Liver (tissue), 9 donors: ENCODE results near the gene TFPI. TPM values are rescaled to one million over a fixed set of nuclear protein-coding genes. Genes with fewer than 3 reads are reported as not detected.
"Not testable (repeated sequence)": the region's sequence is repeated elsewhere in the genome, so short reads cannot be mapped to it uniquely, and the experiment has no call there.

Experiments
- DNase-seq: peaks from one replicate; pipeline ENCODE4 v3.0.0-alpha.2; 2017; ENCODE audit warnings: low spot score
- H3K27ac ChIP-seq, 2 donors: one replicate each; pipeline ENCODE4 v1.7.0; 2013; ENCODE audit warnings: inconsistent platforms in 2 of 2, low read length in 2 of 2, control low read depth in 1 of 2, low read depth in 1 of 2, mild to moderate bottlenecking in 1 of 2
- H3K27me3 ChIP-seq, 4 donors: one replicate each; pipeline versions ENCODE4 v1.6.1 to v1.7.0; 2013; ENCODE audit warnings: low read length in 3 of 4, inconsistent platforms in 1 of 4, mild to moderate bottlenecking in 1 of 4, moderate library complexity in 1 of 4; ENCODE audit not compliant: control insufficient read depth in 4 of 4, insufficient read depth in 4 of 4
- H3K36me3 ChIP-seq, 4 donors: one replicate each; pipeline versions ENCODE4 v1.6.1 to v1.7.0; 2013; ENCODE audit warnings: low read length in 3 of 4, mild to moderate bottlenecking in 3 of 4, low read depth in 1 of 4, moderate library complexity in 1 of 4; ENCODE audit not compliant: control insufficient read depth in 4 of 4, insufficient read depth in 3 of 4
- H3K4me1 ChIP-seq, 4 donors: one replicate each; pipeline versions ENCODE4 v1.6.1 to v1.7.0; 2013; ENCODE audit warnings: low read length in 3 of 4, mild to moderate bottlenecking in 3 of 4, moderate library complexity in 1 of 4; ENCODE audit not compliant: control insufficient read depth in 4 of 4, insufficient read depth in 4 of 4
- H3K4me3 ChIP-seq, 3 donors: one replicate each; pipeline versions ENCODE4 v1.6.1 to v1.7.0; 2013; ENCODE audit warnings: low read length in 3 of 3, control low read depth in 1 of 3, low read depth in 1 of 3, mild to moderate bottlenecking in 1 of 3
- H3K9ac ChIP-seq, 2 donors: one replicate each; pipeline ENCODE4 v1.7.0; 2013; ENCODE audit warnings: low read length in 2 of 2, mild to moderate bottlenecking in 2 of 2, moderate library complexity in 2 of 2, control low read depth in 1 of 2, low read depth in 1 of 2
- H3K9me3 ChIP-seq, 4 donors: one replicate each; pipeline versions ENCODE4 v1.6.1 to v1.7.0; 2013; ENCODE audit warnings: low read length in 3 of 4; ENCODE audit not compliant: control insufficient read depth in 4 of 4
- EGR1 ChIP-seq, 2 donors: IDR thresholded peaks; 2 replicates each; pipeline ENCODE4 v1.6.1; 2016 to 2018; ENCODE audit warnings: antibody characterized with exemption in 2 of 2, low read depth in 2 of 2
- FOXA1 ChIP-seq: IDR thresholded peaks from 2 replicates; pipeline ENCODE4 v1.6.1; 2016; ENCODE audit warnings: antibody characterized with exemption
- GABPA ChIP-seq, 2 donors: IDR thresholded peaks in 1 of 2; conservative IDR thresholded peaks in 1 of 2; 2 replicates each; pipeline ENCODE4 v1.6.1; 2016; ENCODE audit warnings: antibody characterized with exemption in 2 of 2, mild to moderate bottlenecking in 1 of 2, moderate library complexity in 1 of 2
- HNF4A ChIP-seq, 2 donors: conservative IDR thresholded peaks; 2 replicates each; pipeline ENCODE4 v1.6.1; 2016; ENCODE audit warnings: antibody characterized with exemption in 2 of 2, mild to moderate bottlenecking in 2 of 2
- HNF4G ChIP-seq: IDR thresholded peaks from 2 replicates; pipeline ENCODE4 v1.6.1; 2016; ENCODE audit warnings: antibody characterized with exemption
- JUND ChIP-seq, 2 donors: IDR thresholded peaks; 2 replicates each; pipeline ENCODE4 v1.6.1; 2016; ENCODE audit warnings: antibody characterized with exemption in 2 of 2
- NR2F2 ChIP-seq: IDR thresholded peaks from 2 replicates; pipeline ENCODE4 v1.6.1; 2016; ENCODE audit warnings: antibody characterized with exemption
- RAD21 ChIP-seq, 2 donors: IDR thresholded peaks; 2 replicates each; pipeline ENCODE4 v1.6.1; 2016; ENCODE audit warnings: antibody characterized with exemption in 2 of 2, mild to moderate bottlenecking in 2 of 2
- RXRA ChIP-seq, 2 donors: IDR thresholded peaks; 2 replicates each; pipeline ENCODE4 v1.6.1; 2017 to 2018; ENCODE audit warnings: antibody characterized with exemption in 2 of 2, mild to moderate bottlenecking in 1 of 2
- SP1 ChIP-seq: IDR thresholded peaks from 2 replicates; pipeline ENCODE4 v1.6.1; 2018; ENCODE audit warnings: antibody characterized with exemption, mild to moderate bottlenecking
- TAF1 ChIP-seq: conservative IDR thresholded peaks from 2 replicates; pipeline ENCODE4 v1.6.1; 2016; ENCODE audit warnings: antibody characterized with exemption, mild to moderate bottlenecking
- YY1 ChIP-seq: IDR thresholded peaks from 2 replicates; pipeline ENCODE4 v1.6.1; 2016; ENCODE audit warnings: antibody characterized with exemption, mild to moderate bottlenecking
- WGBS: extraction: QIAGEN DNeasy Blood & Tissue Kit; methylation state at CpG from one replicate; pipeline ENCODE4 v1.1.7; 2013; 5-methylcytosine and 5-hydroxymethylcytosine counted together
- polyA plus RNA-seq, 2 donors: library from polyadenylated mRNA; stranded (reverse) in 1 of 2; unstranded in 1 of 2; fragments of 200-250 nt in 1 of 2; fragments of >200 nt in 1 of 2; fragmentation: Nextera tagmentation in 1 of 2; extraction: Ambion mirVana in 1 of 2; gene quantifications; one replicate each; pipeline versions ENCODE4 v1.2.1 to v1.2.3, GENCODE V29; 2013 to 2015
- total RNA-seq, 2 donors: library from RNA; depleted of rRNA; stranded (reverse); fragments of >200 nt; gene quantifications; one replicate each; pipeline ENCODE4 v1.2.3, GENCODE V29; 2014
- TF ChIP-seq, protein P1 (sequence below): IDR thresholded peaks from 2 replicates; pipeline ENCODE4 v1.6.1; 2016; ENCODE audit warnings: antibody characterized with exemption, mild to moderate bottlenecking
- TF ChIP-seq, protein P2 (sequence below): IDR thresholded peaks from 2 replicates; pipeline ENCODE4 v1.6.1; 2016; ENCODE audit warnings: antibody characterized with exemption
- TF ChIP-seq, protein P3 (sequence below): IDR thresholded peaks from 2 replicates; pipeline ENCODE4 v1.6.1; 2016; ENCODE audit warnings: antibody characterized with exemption
- TF ChIP-seq, protein P4 (sequence below): IDR thresholded peaks from 2 replicates; pipeline ENCODE4 v1.6.1; 2016; ENCODE audit warnings: antibody characterized with exemption
- TF ChIP-seq, protein P5 (sequence below): fragments of 150-350 bp; IDR thresholded peaks from 2 replicates; pipeline ENCODE4 v1.5.1; 2017; ENCODE audit warnings: improper control_type of control experiment, low read depth, low read length; ENCODE audit not compliant: missing input control
- donor health status: healthy.
- donor health status: healthy.
- donor health status: healthy.
- donor health status: healthy.
- donor health status: healthy.

The TFPI gene
- total and polyA plus RNA-seq, 4 donors: 55.8 to 211 (median 130) TPM

DNA sequence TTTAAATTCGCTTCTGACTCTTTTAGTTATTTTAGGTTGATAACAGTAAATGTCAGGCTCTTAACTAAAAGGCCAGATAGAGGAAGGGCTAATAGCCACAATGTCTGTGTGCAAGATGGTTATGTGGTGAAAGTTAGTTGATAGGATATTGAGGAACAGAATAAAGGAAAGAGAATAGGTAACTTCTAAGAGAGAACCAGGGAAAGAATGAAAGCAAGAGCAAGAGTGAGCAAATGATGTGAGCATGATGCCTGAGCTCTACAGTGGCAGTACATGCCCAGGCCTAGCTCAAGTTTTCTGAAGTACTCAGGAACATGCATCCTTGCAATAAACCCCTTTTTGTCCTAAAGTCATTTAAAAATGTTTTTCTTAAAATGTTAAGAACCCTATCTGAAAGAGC is 12.5 kb upstream of the TFPI start:
- H3K9me3 ChIP-seq: no peaks in the 10 kb centered on the region
- H3K36me3 ChIP-seq: no peaks in the 10 kb centered on the region
- H3K4me3 ChIP-seq: no peak overlapping the region
- H3K9ac ChIP-seq: no peak overlapping the region
- DNase-seq: no peak
- no peaks in the 10 kb centered on the region for H3K27me3 ChIP-seq
- no peak overlapping the region for H3K27ac ChIP-seq
- TF ChIP-seq HNF4G: no peak
- no peak for TF ChIP-seq NR2F2
- TF ChIP-seq, protein P1, sequence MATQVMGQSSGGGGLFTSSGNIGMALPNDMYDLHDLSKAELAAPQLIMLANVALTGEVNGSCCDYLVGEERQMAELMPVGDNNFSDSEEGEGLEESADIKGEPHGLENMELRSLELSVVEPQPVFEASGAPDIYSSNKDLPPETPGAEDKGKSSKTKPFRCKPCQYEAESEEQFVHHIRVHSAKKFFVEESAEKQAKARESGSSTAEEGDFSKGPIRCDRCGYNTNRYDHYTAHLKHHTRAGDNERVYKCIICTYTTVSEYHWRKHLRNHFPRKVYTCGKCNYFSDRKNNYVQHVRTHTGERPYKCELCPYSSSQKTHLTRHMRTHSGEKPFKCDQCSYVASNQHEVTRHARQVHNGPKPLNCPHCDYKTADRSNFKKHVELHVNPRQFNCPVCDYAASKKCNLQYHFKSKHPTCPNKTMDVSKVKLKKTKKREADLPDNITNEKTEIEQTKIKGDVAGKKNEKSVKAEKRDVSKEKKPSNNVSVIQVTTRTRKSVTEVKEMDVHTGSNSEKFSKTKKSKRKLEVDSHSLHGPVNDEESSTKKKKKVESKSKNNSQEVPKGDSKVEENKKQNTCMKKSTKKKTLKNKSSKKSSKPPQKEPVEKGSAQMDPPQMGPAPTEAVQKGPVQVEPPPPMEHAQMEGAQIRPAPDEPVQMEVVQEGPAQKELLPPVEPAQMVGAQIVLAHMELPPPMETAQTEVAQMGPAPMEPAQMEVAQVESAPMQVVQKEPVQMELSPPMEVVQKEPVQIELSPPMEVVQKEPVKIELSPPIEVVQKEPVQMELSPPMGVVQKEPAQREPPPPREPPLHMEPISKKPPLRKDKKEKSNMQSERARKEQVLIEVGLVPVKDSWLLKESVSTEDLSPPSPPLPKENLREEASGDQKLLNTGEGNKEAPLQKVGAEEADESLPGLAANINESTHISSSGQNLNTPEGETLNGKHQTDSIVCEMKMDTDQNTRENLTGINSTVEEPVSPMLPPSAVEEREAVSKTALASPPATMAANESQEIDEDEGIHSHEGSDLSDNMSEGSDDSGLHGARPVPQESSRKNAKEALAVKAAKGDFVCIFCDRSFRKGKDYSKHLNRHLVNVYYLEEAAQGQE: no peak
- TF ChIP-seq, protein P2, sequence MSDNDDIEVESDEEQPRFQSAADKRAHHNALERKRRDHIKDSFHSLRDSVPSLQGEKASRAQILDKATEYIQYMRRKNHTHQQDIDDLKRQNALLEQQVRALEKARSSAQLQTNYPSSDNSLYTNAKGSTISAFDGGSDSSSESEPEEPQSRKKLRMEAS: no peak
- TF ChIP-seq, protein P3, sequence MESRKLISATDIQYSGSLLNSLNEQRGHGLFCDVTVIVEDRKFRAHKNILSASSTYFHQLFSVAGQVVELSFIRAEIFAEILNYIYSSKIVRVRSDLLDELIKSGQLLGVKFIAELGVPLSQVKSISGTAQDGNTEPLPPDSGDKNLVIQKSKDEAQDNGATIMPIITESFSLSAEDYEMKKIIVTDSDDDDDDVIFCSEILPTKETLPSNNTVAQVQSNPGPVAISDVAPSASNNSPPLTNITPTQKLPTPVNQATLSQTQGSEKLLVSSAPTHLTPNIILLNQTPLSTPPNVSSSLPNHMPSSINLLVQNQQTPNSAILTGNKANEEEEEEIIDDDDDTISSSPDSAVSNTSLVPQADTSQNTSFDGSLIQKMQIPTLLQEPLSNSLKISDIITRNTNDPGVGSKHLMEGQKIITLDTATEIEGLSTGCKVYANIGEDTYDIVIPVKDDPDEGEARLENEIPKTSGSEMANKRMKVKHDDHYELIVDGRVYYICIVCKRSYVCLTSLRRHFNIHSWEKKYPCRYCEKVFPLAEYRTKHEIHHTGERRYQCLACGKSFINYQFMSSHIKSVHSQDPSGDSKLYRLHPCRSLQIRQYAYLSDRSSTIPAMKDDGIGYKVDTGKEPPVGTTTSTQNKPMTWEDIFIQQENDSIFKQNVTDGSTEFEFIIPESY: no peak
- no peak for TF ChIP-seq SP1
- TF ChIP-seq YY1: no peak
- no peak for TF ChIP-seq TAF1
- TF ChIP-seq, protein P4, sequence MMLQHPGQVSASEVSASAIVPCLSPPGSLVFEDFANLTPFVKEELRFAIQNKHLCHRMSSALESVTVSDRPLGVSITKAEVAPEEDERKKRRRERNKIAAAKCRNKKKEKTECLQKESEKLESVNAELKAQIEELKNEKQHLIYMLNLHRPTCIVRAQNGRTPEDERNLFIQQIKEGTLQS: no peak
- TF ChIP-seq EGR1 (IDR thresholded peaks at IDR 0.05; ENCODE audit: low read depth in 2 of 2): no peak
- no peak for TF ChIP-seq GABPA (IDR thresholded peaks at IDR 0.05 in 1 of 2, conservative IDR thresholded peaks at IDR 0.05 in 1 of 2)
- no peak for TF ChIP-seq RXRA (IDR thresholded peaks at IDR 0.05)
- TF ChIP-seq, protein P5, sequence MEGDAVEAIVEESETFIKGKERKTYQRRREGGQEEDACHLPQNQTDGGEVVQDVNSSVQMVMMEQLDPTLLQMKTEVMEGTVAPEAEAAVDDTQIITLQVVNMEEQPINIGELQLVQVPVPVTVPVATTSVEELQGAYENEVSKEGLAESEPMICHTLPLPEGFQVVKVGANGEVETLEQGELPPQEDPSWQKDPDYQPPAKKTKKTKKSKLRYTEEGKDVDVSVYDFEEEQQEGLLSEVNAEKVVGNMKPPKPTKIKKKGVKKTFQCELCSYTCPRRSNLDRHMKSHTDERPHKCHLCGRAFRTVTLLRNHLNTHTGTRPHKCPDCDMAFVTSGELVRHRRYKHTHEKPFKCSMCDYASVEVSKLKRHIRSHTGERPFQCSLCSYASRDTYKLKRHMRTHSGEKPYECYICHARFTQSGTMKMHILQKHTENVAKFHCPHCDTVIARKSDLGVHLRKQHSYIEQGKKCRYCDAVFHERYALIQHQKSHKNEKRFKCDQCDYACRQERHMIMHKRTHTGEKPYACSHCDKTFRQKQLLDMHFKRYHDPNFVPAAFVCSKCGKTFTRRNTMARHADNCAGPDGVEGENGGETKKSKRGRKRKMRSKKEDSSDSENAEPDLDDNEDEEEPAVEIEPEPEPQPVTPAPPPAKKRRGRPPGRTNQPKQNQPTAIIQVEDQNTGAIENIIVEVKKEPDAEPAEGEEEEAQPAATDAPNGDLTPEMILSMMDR: no peak
- no peak for TF ChIP-seq JUND (IDR thresholded peaks at IDR 0.05)
- no peak for TF ChIP-seq RAD21 (IDR thresholded peaks at IDR 0.05)
- no peak for TF ChIP-seq FOXA1
- TF ChIP-seq HNF4A (conservative IDR thresholded peaks at IDR 0.05): no peak
- H3K4me1 ChIP-seq: no peaks in the 10 kb centered on the region
- 87% methylated on average over 1 of the region's 1 CpG for WGBS

DNA sequence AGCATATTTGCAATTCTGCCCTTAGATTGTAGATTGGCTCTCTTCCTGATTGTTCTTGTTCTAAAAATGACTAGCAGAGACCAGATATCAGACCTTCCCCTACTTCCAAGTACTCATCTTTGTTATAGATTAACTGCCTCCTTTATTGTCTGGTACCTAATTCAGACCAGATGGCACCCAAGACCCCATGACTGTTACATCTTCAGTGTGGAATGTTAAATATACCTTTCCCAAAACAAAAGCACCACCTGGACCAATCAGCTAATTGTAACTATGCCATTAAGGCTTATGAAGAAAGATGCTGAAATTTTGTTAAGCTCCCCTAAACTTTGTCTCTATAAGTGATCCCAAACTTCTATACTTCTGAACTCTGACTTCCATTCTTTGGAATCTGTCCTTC is 12.0 kb upstream of the TFPI start:
- Histone ChIP-seq H3K9ac (no peak overlapping the region), H3K36me3 (no peaks in the 10 kb centered on the region), H3K4me1 (no peaks in the 10 kb centered on the region), H3K27me3 (no peaks in the 10 kb centered on the region), H3K27ac (no peak overlapping the region), H3K9me3 (no peaks in the 10 kb centered on the region), H3K4me3 (no peak overlapping the region)
- TF ChIP-seq YY1 (no peak), NR2F2 (no peak), HNF4A (conservative IDR thresholded peaks at IDR 0.05) (no peak), EGR1 (IDR thresholded peaks at IDR 0.05; ENCODE audit: low read depth in 2 of 2) (no peak), HNF4G (no peak), TAF1 (no peak), SP1 (no peak)
- TF ChIP-seq, protein P3: no peak
- TF ChIP-seq, protein P4: no peak
- TF ChIP-seq, protein P2: no peak
- DNase-seq: no peak

DNA sequence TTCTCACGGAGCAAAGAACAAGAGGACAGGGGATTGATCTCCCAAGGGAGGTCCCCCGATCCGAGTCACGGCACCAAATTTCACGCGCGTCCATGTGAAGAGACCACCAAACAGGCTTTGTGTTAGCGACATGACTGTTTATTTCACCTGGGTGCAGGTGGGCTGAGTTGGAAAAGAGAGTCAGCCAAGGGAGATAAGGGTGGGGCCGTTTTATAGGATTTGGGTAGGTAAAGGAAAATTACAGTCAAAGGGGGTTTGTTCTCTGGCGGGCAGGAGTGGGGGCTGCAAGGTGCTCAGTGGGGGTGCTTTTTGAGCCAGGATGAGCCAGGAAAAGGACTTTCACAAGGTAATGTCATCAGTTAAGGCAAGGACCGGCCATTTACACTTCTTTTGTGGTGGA is 11.4 kb upstream of the TFPI start:
- not testable (repeated sequence) for H3K4me1 ChIP-seq, DNase-seq, H3K36me3 ChIP-seq, H3K27me3 ChIP-seq, H3K27ac ChIP-seq, H3K9ac ChIP-seq, H3K9me3 ChIP-seq, H3K4me3 ChIP-seq
- 98% methylated on average over 10 of the region's 11 CpGs for WGBS
